Stimulated activated CD4-positive, alpha-beta T cell treated with anti-CD3 and anti-CD28 coated beads, TNF-alpha, amount 100 ng/mL, for 48 hours (primary cell): ENCODE data around the gene GLO1.
"Not testable (repeated sequence)": the region's sequence is repeated elsewhere in the genome, so short reads cannot be mapped to it uniquely, and the experiment has no call there.

Experiments used
- DNase-seq, 3 donors: peaks; one replicate each; pipeline ENCODE4 v3.0.0-alpha.2; 2020; ENCODE audit warnings: low read depth in 3 of 3

Gene GLO1

GRCh38 chr6:38705924-38706323 is 3.0 kb upstream of the GLO1 start:
- DNase-seq: no peak

GRCh38 chr6:38703949-38704590 is 1.1 kb upstream of the GLO1 start:
- no peak for DNase-seq

- no peak for DNase-seq
These were observed 1.4 kb downstream of the GLO1 start for GRCh38 chr6:38701551-38701950.

GRCh38 chr6:38699702-38700101 is 3.2 kb downstream of the GLO1 start:
- not testable (repeated sequence) for DNase-seq

GRCh38 chr6:38697846-38698245 is 5.1 kb downstream of the GLO1 start:
- DNase-seq: no peak

GRCh38 chr6:38696345-38696744 is 6.6 kb downstream of the GLO1 start:
- DNase-seq: no peak

GRCh38 chr6:38695933-38696332 is 7.0 kb downstream of the GLO1 start:
- DNase-seq: no peak

GRCh38 chr6:38695227-38695900 is 7.6 kb downstream of the GLO1 start:
- DNase-seq: no peak

GRCh38 chr6:38688579-38689087 is 14.3 kb downstream of the GLO1 start:
- DNase-seq: no peak

GRCh38 chr6:38687549-38687948 is 15.4 kb downstream of the GLO1 start:
- DNase-seq: no peak

GRCh38 chr6:38687043-38687353 is 15.9 kb downstream of the GLO1 start:
- DNase-seq: no peak

- no peak for DNase-seq
These were observed 16.5 kb downstream of the GLO1 start for GRCh38 chr6:38686270-38687042.

- no peak for DNase-seq
These were observed 18.0 kb downstream of the GLO1 start for GRCh38 chr6:38684904-38685303.

GRCh38 chr6:38684237-38684636 is 18.7 kb downstream of the GLO1 start:
- DNase-seq: no peak

- no peak for DNase-seq
These were observed 21.1 kb downstream of the GLO1 start for GRCh38 chr6:38681850-38682249.

- no peak for DNase-seq
These were observed 23.3 kb downstream of the GLO1 start for GRCh38 chr6:38679668-38680067.

GRCh38 chr6:38678178-38678760 is 24.7 kb downstream of the GLO1 start:
- DNase-seq: no peak

- DNase-seq: no peak
These were observed 25.9 kb downstream of the GLO1 start for GRCh38 chr6:38676974-38677544.

- DNase-seq: no peak
These were observed 26.5 kb downstream of the GLO1 start for GRCh38 chr6:38676236-38676973.

GRCh38 chr6:38673397-38674165 is 29.4 kb downstream of the GLO1 start:
- DNase-seq: peak in 1 of 3 donors; percentile 14
